K562 (cell line): ENCODE data around the gene SERTAD1. TPM values are rescaled to one million over a fixed set of nuclear protein-coding genes. Genes with fewer than 3 reads are reported as not detected.

Experiments
- CHCHD3 ChIP-seq: fragments of 250-450 bp; sonication (Bioruptor Pico); IDR thresholded peaks from 2 replicates; pipeline ENCODE4 v2.1.2; 2022; ENCODE audit warnings: mild to moderate bottlenecking
- CREBBP ChIP-seq: IDR thresholded peaks from one replicate; pipeline ENCODE4 v1.6.1; 2012; ENCODE audit warnings: low read depth, mild to moderate bottlenecking, control low read depth, inconsistent platforms, low read length
- HLTF ChIP-seq: fragments of 450-650 bp; IDR thresholded peaks from 2 replicates; pipeline ENCODE4 v1.6.1; 2016
- MLLT1 ChIP-seq, 2 experiments: fragments of 450-650 bp; IDR thresholded peaks; 2 replicates each; pipeline ENCODE4 v1.6.1; 2016
- MYC ChIP-seq, 2 experiments: fragments of 250-450 bp in 1 of 2; sonication (Bioruptor Pico) in 1 of 2; IDR thresholded peaks; 2 replicates each; pipeline versions ENCODE4 v1.5.1 to v1.6.1; 2012 to 2021; ENCODE audit warnings: low read depth in 2 of 2, borderline replicate concordance in 1 of 2, improper control_type of control experiment in 1 of 2, low read length in 1 of 2, mild to moderate bottlenecking in 1 of 2, moderate library complexity in 1 of 2
- NCOA6 ChIP-seq: fragments of 450-650 bp; IDR thresholded peaks from 2 replicates; pipeline ENCODE4 v1.6.1; 2017; ENCODE audit warnings: mild to moderate bottlenecking
- NFRKB ChIP-seq: fragments of 450-650 bp; IDR thresholded peaks from 2 replicates; pipeline ENCODE4 v1.6.1; 2016; ENCODE audit warnings: low read depth
- NFYB ChIP-seq: IDR thresholded peaks from 2 replicates; pipeline ENCODE4 v1.6.1; 2011; ENCODE audit warnings: mild to moderate bottlenecking, moderate library complexity; ENCODE audit not compliant: insufficient read length; ENCODE audit errors: extremely low read depth
- NRF1 ChIP-seq, 2 experiments: fragments of 450-650 bp; IDR thresholded peaks in 1 of 2; conservative IDR thresholded peaks in 1 of 2; 2 replicates each; pipeline ENCODE4 v1.6.1; 2014; ENCODE audit warnings: mild to moderate bottlenecking in 2 of 2
- PATZ1 ChIP-seq: fragments of 250-450 bp; sonication (Bioruptor Pico); IDR thresholded peaks from 2 replicates; pipeline ENCODE4 v1.5.0; 2020; ENCODE audit warnings: mild to moderate bottlenecking, borderline replicate concordance
- PHB ChIP-seq: fragments of 250-450 bp; sonication (Bioruptor Pico); IDR thresholded peaks from 2 replicates; pipeline ENCODE4 v1.5.0; 2021
- PHTF2 ChIP-seq: fragments of 250-450 bp; sonication (Bioruptor Pico); IDR thresholded peaks from 2 replicates; pipeline ENCODE4 v1.5.0; 2021; ENCODE audit warnings: mild to moderate bottlenecking
- POLR2A ChIP-seq: fragments of 450-650 bp; conservative IDR thresholded peaks from 2 replicates; pipeline ENCODE4 v1.6.1; 2016
- POLR2AphosphoS5 ChIP-seq: IDR thresholded peaks from 2 replicates; pipeline ENCODE4 v1.6.1; 2011; ENCODE audit warnings: mild to moderate bottlenecking, low read depth, low read length, moderate library complexity; ENCODE audit not compliant: control insufficient read depth, insufficient read depth
- SMAD3 ChIP-seq: fragments of 450-650 bp; formaldehyde crosslinking; conservative IDR thresholded peaks from 2 replicates; pipeline ENCODE4 v1.4.0; 2020; ENCODE audit warnings: mild to moderate bottlenecking
- SRSF1 ChIP-seq: fragments of 200-400 bp; formaldehyde crosslinking; IDR thresholded peaks from 2 replicates; pipeline ENCODE4 v1.6.1; 2017; ENCODE audit warnings: mild to moderate bottlenecking, low read depth, low read length, moderate library complexity
- SUPT5H ChIP-seq: fragments of 450-650 bp; IDR thresholded peaks from 2 replicates; pipeline ENCODE4 v1.6.1; 2016
- XRCC4 ChIP-seq: IDR thresholded peaks from one replicate; pipeline ENCODE4 v1.6.1; 2011; ENCODE audit not compliant: insufficient read depth, insufficient read length; ENCODE audit errors: extremely low read depth
- ZBTB26 ChIP-seq: fragments of 450-650 bp; formaldehyde crosslinking; IDR thresholded peaks from 2 replicates; pipeline ENCODE4 v1.4.0; 2022; ENCODE audit warnings: missing genetic modification characterization
- ZFP1 ChIP-seq: fragments of 450-650 bp; formaldehyde crosslinking; IDR thresholded peaks from 2 replicates; pipeline ENCODE4 v1.4.0; 2020; ENCODE audit warnings: mild to moderate bottlenecking, mixed read lengths
- ZNF174 ChIP-seq: fragments of 250-450 bp; sonication (Bioruptor Pico); IDR thresholded peaks from 2 replicates; pipeline ENCODE4 v1.4.0; 2020; ENCODE audit warnings: mild to moderate bottlenecking
- ZNF589 ChIP-seq: fragments of 200-800 bp; sonication (Bioruptor generic); IDR thresholded peaks from 2 replicates; pipeline ENCODE4 v1.6.1; 2016; ENCODE audit warnings: low read depth, missing genetic modification characterization, missing compliant biosample characterization
- ZNF780A ChIP-seq: fragments of 250-450 bp; sonication (Bioruptor Pico); IDR thresholded peaks from 2 replicates; pipeline ENCODE4 v1.5.0; 2021; ENCODE audit warnings: mild to moderate bottlenecking
- ZNF785 ChIP-seq: fragments of 250-450 bp; sonication (Bioruptor Pico); IDR thresholded peaks from 2 replicates; pipeline ENCODE4 v1.4.0; 2020; ENCODE audit warnings: mild to moderate bottlenecking
- polyA plus RNA-seq, 8 experiments: library from polyadenylated mRNA; depleted of rRNA in 4 of 8; stranded (reverse) in 5 of 8; unstranded in 3 of 8; fragments of >200 nt; fragmentation: Nextera tagmentation in 2 of 8; fragmentation: Illumina TruSeq in 1 of 8; extraction: Ambion mirVana in 2 of 8; extraction: Trizol in 1 of 8; gene quantifications; 2 replicates each; pipeline versions ENCODE4 v1.2.1 to v1.2.3, GENCODE V29; 2011 to 2014; ENCODE audit warnings: inconsistent platforms in 1 of 8, missing spikeins in 1 of 8
- total RNA-seq, 7 experiments: library from RNA; depleted of rRNA in 6 of 7; stranded (reverse); fragments of >200 nt in 6 of 7; fragmentation: Illumina TruSeq in 2 of 7; extraction: Trizol in 2 of 7; gene quantifications; 2 replicates each; pipeline versions ENCODE4 v1.2.1 to v1.2.3, GENCODE V29; 2011 to 2021; ENCODE audit warnings: low replicate concordance in 1 of 7

Gene SERTAD1
- total and polyA plus RNA-seq, 9 of the 15 experiments (the other 6 are each of a cell fraction or from before 2014, with no cell fraction given), result 0.15 to 8.7 (median 4.9) TPM

GRCh38 chr19:40446263-40446784, 20.5 kb upstream of the SERTAD1 start (continued):
- TF ChIP-seq NRF1 (conservative IDR thresholded peaks at IDR 0.05 in 1 of 2, IDR thresholded peaks at IDR 0.05 in 1 of 2), result 0 out of 4 replicates have a peak, but pooled peaks of 1 of the 2 experiments have one; percentile 8
- no peak for TF ChIP-seq NCOA6
- peak; percentile 58 for TF ChIP-seq SUPT5H
- TF ChIP-seq ZNF785, result no peak
- no peak for TF ChIP-seq NFRKB
- TF ChIP-seq ZNF174, result no peak
- TF ChIP-seq XRCC4, result no peak
- 0 out of 2 replicates have a peak, but pooled peaks have one; percentile 18 for TF ChIP-seq PHTF2 (CRISPR knock-in tag)
- TF ChIP-seq POLR2AphosphoS5, result no peak
- no peak for TF ChIP-seq CHCHD3 (CRISPR knock-in tag)
- TF ChIP-seq PHB, result peak; percentile 80; the same call in 1 of the 2 replicates
- TF ChIP-seq ZBTB26 (CRISPR knock-in tag), result 0 out of 2 replicates have a peak, but pooled peaks have one; percentile 71
- TF ChIP-seq HLTF, result no peak
- 0 out of 2 replicates have a peak, but pooled peaks have one; percentile 21 for TF ChIP-seq ZNF780A (CRISPR knock-in tag)
- TF ChIP-seq MYC (IDR thresholded peaks at IDR 0.05; ENCODE audit: low read depth, low read length), result no peak
- 0 out of 2 replicates have a peak, but pooled peaks have one; percentile 33 for TF ChIP-seq MYC (CRISPR knock-in tag; IDR thresholded peaks at IDR 0.05; ENCODE audit: borderline replicate concordance, low read depth)
- no peak for TF ChIP-seq SRSF1
- TF ChIP-seq ZFP1 (CRISPR knock-in tag), result 0 out of 2 replicates have a peak, but pooled peaks have one; percentile 11
- TF ChIP-seq CREBBP, result no peak
- TF ChIP-seq PATZ1, result no peak; the same call in 1 of the 2 replicates
- TF ChIP-seq ZNF589 (CRISPR knock-in tag), result no peak
- TF ChIP-seq NFYB, result no peak
- no peak for TF ChIP-seq SMAD3 (CRISPR knock-in tag)
- TF ChIP-seq MLLT1 (IDR thresholded peaks at IDR 0.05), result peak in 1 of 2 experiments; percentile 29; a peak in 1 of 4 replicates
- TF ChIP-seq POLR2A, result peak; percentile 70
